ENCODE results near the gene MGAT5B. TPM values are rescaled to one million over a fixed set of nuclear protein-coding genes. Genes with fewer than 3 reads are reported as not detected.

Gene MGAT5B
- total and polyA plus RNA-seq, 9 of the 15 experiments (the other 6 are each of a cell fraction or from before 2014, with no cell fraction given), result 0.09 to 0.43 (median 0.18) TPM; not detected in 4

DNA sequence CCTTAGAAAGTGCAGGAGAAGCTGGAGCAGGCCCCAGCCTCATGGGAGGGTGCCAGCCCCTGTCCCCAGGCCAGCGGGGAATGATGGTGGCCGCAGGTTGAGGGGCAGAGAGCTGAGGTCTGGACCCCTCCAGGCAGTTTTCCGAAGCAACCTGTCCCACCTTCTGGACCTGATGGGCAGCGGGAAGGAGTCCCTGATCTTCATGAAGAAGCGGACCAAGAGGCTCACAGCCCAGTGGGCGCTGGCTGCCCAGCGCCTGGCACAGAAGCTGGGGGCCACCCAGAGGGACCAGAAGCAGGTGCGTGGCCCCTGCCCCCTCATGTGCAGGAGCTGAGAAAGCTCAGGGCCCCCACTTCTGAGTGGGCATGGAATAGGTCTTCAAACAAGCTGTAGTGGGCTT is 36.8 kb downstream of the MGAT5B start:
- intact Hi-C loops (cut with micrococcal nuclease), result no loop called here
- H3K4me1 ChIP-seq (replicated peaks in 1 of 2; ENCODE audit: control insufficient read depth in 2 of 2, insufficient read depth in 2 of 2, low read length in 2 of 2), result peaks cover 0 to 9% of the 10 kb centered on the region in 2 experiments; a peak in 2 of 5 replicates
- peaks cover 13% of the 10 kb centered on the region for H4K20me1 ChIP-seq (replicated peaks; ENCODE audit: control insufficient read depth, insufficient read depth, low read length)
- H3K4me3 ChIP-seq, result no peak overlapping the region
- H3K27ac ChIP-seq (ENCODE audit: extremely low read depth, low read depth, low read length), result no peak overlapping the region
- in situ Hi-C loops (cut with MboI), result no loop called here
- H3K9me1 ChIP-seq (ENCODE audit: control insufficient read depth, insufficient read depth, low read length), result peaks cover 3% of the 10 kb centered on the region
- WGBS (ENCODE audit: insufficient coverage, low coverage, missing lambda C conversion rate), result under 1% methylated on average over 8 of the region's 8 CpGs
- no peaks in the 10 kb centered on the region for H3K79me2 ChIP-seq (ENCODE audit: control insufficient read depth, insufficient read depth, low read length)
- H3K4me2 ChIP-seq (ENCODE audit: insufficient read depth, low read length), result no peak overlapping the region
- H3K9ac ChIP-seq (ENCODE audit: insufficient read depth in 1 of 2, low read depth in 2 of 2, low read length in 2 of 2), result no peak overlapping the region
- ATAC-seq, result no peak
- H3K9me3 ChIP-seq (replicated peaks; ENCODE audit: control insufficient read depth, insufficient read depth, low read depth, low read length), result no peaks in the 10 kb centered on the region
- H2AFZ ChIP-seq (ENCODE audit: low read depth, low read length), result no peak overlapping the region
- no peak for FAIRE-seq
- H3K27me3 ChIP-seq (ENCODE audit: control insufficient read depth in 2 of 2, insufficient read depth in 2 of 2, low read length in 2 of 2), result peaks cover 10 to 65% of the 10 kb centered on the region in 2 experiments; a peak in 4 of 5 replicates
- DNase-seq (ENCODE audit: extremely low read depth in 1 of 4, low spot score in 3 of 4), result no peak
- BruUV-seq (replicated peaks), result no TSS peak
- POLR2A ChIA-PET, result interaction anchor here (0.6 kb wide), 3 partner anchors 25 to 118 kb away, joined by 3 to 4 read pairs (median 3); no protein-coding TSS in a partner anchor
- CTCF ChIA-PET (ENCODE audit: low intra/inter-chr PET ratio), result no interaction called here
- no peaks in the 10 kb centered on the region for H3K36me3 ChIP-seq (ENCODE audit: control insufficient read depth, insufficient read depth, low read length)
- TF ChIP-seq ZNF347 (CRISPR knock-in tag; IDR thresholded peaks at IDR 0.05; ENCODE audit: low read depth) (no peak), HDAC2 (IDR thresholded peaks at IDR 0.05) (no peak), ZNF444 (CRISPR knock-in tag; IDR thresholded peaks at IDR 0.05) (no peak), DNMT1 (IDR thresholded peaks at IDR 0.05) (no peak), SMAD2 (IDR thresholded peaks at IDR 0.05; ENCODE audit: low read depth, low read length) (no peak), ASH1L (IDR thresholded peaks at IDR 0.05; ENCODE audit: borderline replicate concordance, low read depth, partially characterized antibody) (no peak), TCFL5 (CRISPR knock-in tag; conservative IDR thresholded peaks at IDR 0.05) (no peak), RBM34 (IDR thresholded peaks at IDR 0.05; ENCODE audit: borderline replicate concordance, insufficient read depth, low read length) (no peak), ZNF184 (CRISPR knock-in tag; IDR thresholded peaks at IDR 0.05) (no peak), HOXB6 (CRISPR knock-in tag; IDR thresholded peaks at IDR 0.05; ENCODE audit: borderline replicate concordance) (no peak)
- TF ChIP-seq, protein P1, sequence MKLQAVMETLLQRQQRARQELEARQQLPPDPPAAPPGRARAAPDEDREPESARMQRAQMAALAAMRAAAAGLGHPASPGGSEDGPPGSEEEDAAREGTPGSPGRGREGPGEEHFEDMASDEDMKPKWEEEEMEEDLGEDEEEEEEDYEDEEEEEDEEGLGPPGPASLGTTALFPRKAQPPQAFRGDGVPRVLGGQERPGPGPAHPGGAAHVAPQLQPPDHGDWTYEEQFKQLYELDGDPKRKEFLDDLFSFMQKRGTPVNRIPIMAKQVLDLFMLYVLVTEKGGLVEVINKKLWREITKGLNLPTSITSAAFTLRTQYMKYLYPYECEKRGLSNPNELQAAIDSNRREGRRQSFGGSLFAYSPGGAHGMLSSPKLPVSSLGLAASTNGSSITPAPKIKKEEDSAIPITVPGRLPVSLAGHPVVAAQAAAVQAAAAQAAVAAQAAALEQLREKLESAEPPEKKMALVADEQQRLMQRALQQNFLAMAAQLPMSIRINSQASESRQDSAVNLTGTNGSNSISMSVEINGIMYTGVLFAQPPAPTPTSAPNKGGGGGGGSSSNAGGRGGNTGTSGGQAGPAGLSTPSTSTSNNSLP (IDR thresholded peaks at IDR 0.05; ENCODE audit: borderline replicate concordance, low read depth, low read length), result no peak
- TF ChIP-seq, protein P2, sequence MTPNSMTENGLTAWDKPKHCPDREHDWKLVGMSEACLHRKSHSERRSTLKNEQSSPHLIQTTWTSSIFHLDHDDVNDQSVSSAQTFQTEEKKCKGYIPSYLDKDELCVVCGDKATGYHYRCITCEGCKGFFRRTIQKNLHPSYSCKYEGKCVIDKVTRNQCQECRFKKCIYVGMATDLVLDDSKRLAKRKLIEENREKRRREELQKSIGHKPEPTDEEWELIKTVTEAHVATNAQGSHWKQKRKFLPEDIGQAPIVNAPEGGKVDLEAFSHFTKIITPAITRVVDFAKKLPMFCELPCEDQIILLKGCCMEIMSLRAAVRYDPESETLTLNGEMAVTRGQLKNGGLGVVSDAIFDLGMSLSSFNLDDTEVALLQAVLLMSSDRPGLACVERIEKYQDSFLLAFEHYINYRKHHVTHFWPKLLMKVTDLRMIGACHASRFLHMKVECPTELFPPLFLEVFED (CRISPR knock-in tag; conservative IDR thresholded peaks at IDR 0.05), result no peak
- TF ChIP-seq, protein P3, sequence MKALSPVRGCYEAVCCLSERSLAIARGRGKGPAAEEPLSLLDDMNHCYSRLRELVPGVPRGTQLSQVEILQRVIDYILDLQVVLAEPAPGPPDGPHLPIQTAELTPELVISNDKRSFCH (CRISPR knock-in tag; IDR thresholded peaks at IDR 0.05), result no peak
- TF ChIP-seq, protein P3 (tag; IDR thresholded peaks at IDR 0.05), result no peak
- TF ChIP-seq, protein P4, sequence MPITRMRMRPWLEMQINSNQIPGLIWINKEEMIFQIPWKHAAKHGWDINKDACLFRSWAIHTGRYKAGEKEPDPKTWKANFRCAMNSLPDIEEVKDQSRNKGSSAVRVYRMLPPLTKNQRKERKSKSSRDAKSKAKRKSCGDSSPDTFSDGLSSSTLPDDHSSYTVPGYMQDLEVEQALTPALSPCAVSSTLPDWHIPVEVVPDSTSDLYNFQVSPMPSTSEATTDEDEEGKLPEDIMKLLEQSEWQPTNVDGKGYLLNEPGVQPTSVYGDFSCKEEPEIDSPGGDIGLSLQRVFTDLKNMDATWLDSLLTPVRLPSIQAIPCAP (CRISPR knock-in tag; IDR thresholded peaks at IDR 0.05; ENCODE audit: borderline replicate concordance), result no peak
- TF ChIP-seq, protein P5, sequence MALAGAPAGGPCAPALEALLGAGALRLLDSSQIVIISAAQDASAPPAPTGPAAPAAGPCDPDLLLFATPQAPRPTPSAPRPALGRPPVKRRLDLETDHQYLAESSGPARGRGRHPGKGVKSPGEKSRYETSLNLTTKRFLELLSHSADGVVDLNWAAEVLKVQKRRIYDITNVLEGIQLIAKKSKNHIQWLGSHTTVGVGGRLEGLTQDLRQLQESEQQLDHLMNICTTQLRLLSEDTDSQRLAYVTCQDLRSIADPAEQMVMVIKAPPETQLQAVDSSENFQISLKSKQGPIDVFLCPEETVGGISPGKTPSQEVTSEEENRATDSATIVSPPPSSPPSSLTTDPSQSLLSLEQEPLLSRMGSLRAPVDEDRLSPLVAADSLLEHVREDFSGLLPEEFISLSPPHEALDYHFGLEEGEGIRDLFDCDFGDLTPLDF (CRISPR knock-in tag; IDR thresholded peaks at IDR 0.05), result no peak
